HG03097 (cell line): ENCODE measurements around the gene SORL1.
A peak's percentile ranks its signal among the peaks of the same experiment; 100 is the strongest.
"Not testable (repeated sequence)": the region's sequence is repeated elsewhere in the genome, so short reads cannot be mapped to it uniquely, and the experiment has no call there.

Source experiments
- ATAC-seq: cut with Tn5 transposase; IDR thresholded peaks from one replicate; pipeline ENCODE4 v1.9.1; 2021; ENCODE audit not compliant: unreplicated experiment, low FRiP score

The SORL1 gene

DNA sequence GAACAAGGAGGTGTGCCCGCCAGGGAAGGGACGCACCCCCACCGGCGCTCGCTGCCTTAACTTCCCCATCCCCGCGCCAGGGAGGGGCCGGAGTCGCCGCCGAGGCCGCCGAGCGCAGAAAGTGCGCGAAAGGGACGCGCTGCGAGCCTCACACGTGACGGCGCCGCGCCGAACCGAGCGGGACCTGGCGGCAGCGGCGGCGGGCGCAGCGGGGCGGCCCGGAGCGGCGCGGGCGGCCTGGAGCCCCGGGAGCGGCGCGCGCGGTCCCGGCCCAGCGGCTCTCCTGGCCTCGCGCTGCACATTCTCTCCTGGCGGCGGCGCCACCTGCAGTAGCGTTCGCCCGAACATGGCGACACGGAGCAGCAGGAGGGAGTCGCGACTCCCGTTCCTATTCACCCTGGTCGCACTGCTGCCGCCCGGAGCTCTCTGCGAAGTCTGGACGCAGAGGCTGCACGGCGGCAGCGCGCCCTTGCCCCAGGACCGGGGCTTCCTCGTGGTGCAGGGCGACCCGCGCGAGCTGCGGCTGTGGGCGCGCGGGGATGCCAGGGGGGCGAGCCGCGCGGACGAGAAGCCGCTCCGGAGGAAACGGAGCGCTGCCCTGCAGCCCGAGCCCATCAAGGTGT lies at the start of gene SORL1:
TSS of gene SORL1 (plus strand) at position 329 of the 623 bp plus-strand sequence. CDS start at position 347, 18 bp downstream.
- ATAC-seq = peak; percentile 42

- ATAC-seq = no peak
Measured at GRCh38 chr11:121405646-121406045, 46.5 kb upstream of the SORL1 start.

DNA sequence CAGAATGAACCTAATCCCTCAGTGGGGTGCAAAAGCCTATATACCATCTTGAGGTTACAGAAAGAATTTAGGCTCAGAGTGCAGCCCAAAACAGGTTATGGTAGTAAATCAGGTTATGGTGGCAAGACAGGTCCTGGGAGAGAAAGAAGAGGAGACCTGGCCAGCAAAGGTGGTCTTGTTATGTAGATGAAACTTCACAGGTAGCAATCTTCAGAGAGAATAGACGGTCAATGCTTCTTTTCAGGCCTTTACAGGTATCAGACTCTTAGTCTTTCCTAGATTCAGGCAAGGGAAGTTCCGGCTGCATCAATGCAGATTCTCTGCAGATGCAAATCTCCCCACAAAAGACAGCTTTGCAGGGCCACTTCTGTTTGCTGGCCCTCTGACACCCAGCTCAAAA lies 45.8 kb upstream of the SORL1 start:
- no peak for ATAC-seq

DNA sequence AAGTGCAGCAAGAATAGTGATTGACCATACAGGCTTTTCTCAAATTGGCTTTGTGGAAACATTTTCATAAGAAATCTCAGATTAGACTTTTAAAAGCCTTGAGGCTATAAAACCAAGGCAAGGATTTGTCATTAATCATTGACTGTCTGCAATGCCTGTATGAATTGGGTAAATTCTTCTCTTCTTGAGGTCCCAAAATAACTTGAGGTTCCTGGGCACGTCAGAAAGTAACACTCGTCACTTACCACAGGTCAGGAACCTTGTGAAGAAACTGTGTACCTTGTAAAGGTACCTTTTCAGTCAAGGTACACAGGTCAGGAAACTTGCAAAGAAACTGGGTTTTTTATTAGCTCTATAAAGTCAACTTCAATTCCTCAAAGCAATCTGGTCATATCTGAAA lies 43.3 kb upstream of the SORL1 start:
- ATAC-seq = no peak

- not testable (repeated sequence) for ATAC-seq
Measured at GRCh38 chr11:121410041-121410440, 42.1 kb upstream of the SORL1 start.

GRCh38 chr11:121411330-121411729 lies 40.8 kb upstream of the SORL1 start:
- ATAC-seq = not testable (repeated sequence)

DNA sequence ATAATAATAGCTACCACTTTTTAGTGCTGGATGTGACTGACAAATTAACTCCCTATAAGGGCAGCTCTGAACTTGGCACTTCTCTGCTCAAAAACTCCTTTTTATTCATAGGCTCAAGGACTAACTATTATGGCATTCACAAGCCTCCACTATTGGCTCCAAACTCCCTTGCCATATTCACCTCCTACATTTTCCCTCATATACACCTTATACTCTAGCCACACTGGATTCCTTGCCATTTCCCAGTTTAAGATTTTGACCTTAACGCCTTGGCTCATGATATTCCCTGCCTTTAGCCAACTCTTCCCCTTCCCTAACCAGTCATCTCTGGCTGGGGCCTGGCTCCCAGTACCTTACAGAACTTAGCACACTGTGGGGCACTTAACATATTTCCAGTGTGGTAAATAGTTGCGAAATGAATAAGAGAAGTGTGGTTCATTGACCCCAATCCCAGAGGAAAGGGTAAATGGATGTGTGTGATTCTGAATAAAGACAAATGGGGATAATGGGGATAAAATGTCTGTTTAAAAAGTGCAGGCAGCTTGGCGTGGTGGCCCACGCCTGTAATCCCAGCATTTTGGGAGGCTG lies 40.0 kb upstream of the SORL1 start:
- no peak for ATAC-seq

GRCh38 chr11:121412711-121413415 lies 39.3 kb upstream of the SORL1 start:
- ATAC-seq = no peak

DNA sequence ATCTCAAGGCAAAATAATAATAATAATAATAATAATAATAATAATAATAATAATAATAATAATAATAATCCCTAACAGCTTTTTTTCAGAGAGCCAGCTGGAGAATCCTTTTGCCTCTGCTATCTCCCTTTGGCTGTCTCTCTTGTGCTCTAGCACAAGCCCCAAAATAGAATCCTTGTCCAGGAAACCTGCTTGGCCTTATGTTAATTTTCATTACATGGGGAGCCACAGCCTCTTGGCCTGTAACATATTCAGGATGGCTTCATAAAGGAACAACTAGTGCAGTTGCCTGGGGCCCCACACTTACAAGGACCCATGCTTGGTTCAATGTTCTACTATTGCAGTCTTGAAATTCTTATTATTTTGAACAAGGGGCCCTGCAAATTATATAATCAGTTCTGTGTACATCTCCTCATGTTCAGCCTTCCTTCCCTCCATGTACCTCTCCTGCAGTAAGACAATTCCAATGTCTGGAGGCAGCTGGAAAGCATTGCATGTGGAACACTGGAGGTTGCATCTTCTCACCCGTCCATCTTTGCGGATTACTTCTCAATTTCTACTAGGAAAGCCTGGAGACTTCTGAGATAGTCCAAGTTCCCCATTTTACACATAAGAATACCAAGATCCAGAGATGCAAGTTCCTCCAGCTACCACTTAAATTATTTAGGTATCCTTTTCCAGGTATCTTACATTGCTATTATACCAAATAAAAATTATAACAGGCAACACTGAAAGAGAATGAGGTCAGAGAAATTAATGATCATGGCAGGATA lies 37.8 kb upstream of the SORL1 start:
- ATAC-seq = no peak

DNA sequence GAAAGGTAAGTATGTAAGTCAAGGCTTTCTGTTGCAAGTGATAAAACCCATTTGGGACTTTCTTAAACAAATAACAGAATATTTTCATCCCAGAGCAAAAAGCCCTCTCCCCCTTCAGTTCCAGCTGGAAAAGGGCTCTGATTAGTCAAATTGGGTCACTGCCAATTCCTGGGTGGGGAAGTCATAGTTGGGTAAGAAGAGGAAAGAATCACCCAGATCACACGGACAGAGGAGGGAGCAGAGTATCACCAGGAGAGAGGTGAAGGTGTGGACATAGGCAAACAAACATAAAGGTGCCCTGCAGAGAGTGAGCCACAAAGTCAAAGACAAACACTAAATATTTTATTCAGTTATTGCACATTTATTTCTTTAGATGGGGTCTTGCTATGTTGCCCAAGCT lies 36.3 kb upstream of the SORL1 start:
- no peak for ATAC-seq

DNA sequence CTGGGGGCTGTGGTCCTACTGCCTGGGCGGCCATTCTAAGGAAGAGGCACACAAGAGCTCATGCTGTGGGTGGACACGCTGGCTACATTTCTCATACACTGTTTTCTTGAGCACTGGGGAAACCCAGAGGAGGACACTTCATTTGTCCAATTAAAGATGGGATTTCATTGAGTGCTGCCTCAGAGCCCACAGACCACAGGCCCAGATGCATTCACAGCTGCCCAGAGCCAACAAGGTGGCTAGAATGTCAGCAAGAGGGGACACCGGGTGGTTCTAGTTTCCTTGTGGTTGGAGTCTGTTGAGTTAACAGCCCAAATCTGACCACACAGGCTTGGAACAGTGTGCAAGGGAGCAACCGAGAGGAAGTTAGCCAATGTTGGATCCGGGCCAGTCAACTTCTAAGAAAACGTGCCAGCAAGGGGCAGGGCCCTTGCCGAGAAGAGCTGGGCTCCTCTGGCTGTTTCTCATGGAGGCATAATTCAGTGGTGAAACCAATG lies 35.0 kb upstream of the SORL1 start:
- ATAC-seq = peak; percentile 60

DNA sequence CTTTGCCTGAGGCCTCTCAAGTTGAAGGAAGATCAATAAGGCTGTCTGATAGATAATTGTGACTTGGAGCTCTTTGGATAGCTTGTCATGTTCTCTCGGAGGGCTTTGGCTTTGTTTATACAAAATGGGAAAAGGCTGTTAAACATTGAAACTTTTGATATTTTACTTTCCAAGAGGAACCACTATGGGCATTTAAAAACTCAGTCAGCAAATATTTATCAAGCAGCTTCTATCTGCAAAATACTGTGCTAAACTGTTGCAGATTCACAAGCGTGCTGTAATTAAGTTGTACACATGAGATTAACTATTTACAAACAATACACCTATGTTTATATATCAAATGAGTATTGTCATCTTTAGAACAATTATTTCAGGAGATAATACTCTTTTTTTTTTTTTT lies 34.5 kb upstream of the SORL1 start:
- ATAC-seq = no peak

DNA sequence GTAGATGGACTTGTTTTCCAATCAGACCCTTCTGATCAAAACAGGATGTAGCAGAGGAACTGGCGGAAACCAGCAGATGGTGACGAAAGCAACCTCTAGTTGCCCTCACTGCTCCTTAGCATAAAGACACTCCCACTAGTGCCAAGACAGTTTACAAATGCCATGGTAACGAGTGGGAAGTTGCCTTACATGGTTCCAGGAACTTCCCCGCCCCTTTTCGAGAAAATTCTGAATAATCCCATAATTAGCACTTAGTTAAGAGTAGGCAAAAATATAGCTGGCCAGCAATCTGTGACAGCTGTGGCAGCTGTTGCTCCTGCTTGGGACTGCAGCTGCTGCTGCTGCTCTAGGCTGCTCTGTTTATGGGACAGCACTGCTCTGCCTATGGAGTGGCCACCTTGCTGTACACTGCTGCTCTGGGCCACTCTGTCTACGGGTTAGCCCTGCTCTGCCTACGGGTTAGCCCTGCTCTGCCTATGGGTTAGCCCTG lies 33.4 kb upstream of the SORL1 start:
- no peak for ATAC-seq

- no peak for ATAC-seq
Measured at GRCh38 chr11:121419836-121420235, 32.3 kb upstream of the SORL1 start.

DNA sequence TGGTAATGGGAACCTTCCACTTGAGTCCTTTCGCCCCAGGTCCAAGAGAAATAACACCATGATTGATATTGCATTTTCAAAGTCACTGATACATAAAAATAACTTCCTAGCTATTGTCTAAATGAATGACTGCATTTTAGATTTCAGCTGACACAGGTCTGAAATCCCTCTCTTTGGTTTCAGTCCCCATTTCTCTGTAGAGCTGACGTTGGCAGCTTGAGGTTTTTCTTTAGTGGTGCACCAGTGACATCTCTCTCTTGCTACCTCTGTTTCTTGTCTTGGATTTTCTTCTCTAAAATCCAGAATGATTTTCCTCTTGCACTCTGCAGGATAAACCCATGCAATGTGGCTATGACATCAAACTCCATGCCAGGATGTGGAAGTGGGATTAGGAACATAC lies 31.7 kb upstream of the SORL1 start:
- ATAC-seq = no peak

DNA sequence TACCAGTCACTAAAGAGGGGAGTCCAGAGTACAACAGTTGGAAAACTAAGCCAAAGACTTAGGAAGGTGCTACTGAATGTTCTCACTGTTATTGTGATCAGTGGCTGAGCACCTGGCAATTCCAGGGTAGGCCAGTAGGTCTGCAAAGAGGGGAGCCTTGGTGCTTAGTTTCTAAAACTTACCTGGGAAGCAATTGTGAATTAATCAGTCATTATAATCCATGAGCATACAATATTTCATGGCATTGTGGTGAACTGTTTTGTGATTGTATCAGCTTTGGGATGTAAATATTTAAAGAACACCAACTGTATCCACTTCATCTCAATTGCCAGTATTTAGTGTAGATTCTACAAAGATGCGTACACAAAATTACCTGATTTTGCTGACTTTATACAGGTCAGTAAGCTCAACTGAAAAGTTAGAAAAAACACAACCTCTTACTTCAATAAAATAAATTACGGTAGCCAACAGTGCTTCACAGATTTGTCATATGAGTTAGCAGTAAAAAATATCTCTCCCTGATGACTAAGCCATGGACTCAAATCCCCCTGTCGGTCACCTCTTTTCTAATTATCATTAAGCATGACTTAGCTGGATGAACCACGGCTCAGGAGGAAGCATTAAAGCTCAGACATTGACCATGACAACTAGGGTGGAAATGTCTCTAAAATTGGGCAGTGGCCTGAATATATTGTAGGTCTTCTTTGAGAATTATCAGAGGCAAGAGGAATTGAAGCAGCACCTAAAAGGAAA lies 30.8 kb upstream of the SORL1 start:
- ATAC-seq = no peak

GRCh38 chr11:121422675-121423074 lies 29.4 kb upstream of the SORL1 start:
- ATAC-seq = no peak

DNA sequence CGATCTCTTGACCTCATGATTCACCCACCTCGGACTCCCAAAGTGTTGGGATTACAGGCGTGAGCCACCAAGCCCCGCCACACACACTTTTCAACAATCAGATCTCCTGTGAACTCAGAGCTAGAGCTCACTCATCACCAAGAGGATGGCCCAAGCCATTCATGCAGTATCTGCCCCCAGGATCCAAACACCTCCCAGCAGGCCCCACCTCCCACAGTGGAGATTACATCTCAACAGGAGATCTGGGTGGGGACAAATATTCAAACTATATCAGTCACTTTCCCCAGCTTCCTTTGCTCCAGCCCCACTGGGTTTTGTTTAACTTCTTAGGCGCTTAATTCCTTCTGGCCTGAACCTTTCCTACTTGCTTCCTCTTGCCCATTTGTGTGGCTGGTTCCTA lies 26.3 kb upstream of the SORL1 start:
- ATAC-seq = no peak

- ATAC-seq = no peak
Measured at GRCh38 chr11:121426476-121427399, 25.4 kb upstream of the SORL1 start.
